Activated B cell treated with CpG ODN at 0.5 μM for 24 hours (primary cell): ENCODE measurements around the gene PTPRK. TPM values are rescaled to one million over a fixed set of nuclear protein-coding genes. Genes with fewer than 3 reads are reported as not detected.

Experiments
- ATAC-seq: fragments of 200-7000 bp; cut with Tn5 transposase; one replicate; pipeline ENCODE4 v1.10.0; 2021; ENCODE audit warnings: low read depth, mild to moderate bottlenecking, moderate library complexity
- CTCF ChIA-PET: fragments of 350-600 bp; sonication (Branson Sonifier 250); formaldehyde crosslinking; loops from one replicate; lab custom pipeline; 2021; ENCODE audit warnings: antibody characterized with exemption; lab: Charles Lee
- POLR2A ChIA-PET: fragments of 350-600 bp; sonication (Branson Sonifier 250); formaldehyde crosslinking; loops from one replicate; lab custom pipeline; 2021; ENCODE audit warnings: antibody characterized with exemption; lab: Charles Lee
- DNase-seq: peaks from one replicate; pipeline ENCODE4 v3.0.0; 2022
- H3K27ac Mint-ChIP-seq: one replicate; pipeline ENCODE4 v1.8.0; 2020; ENCODE audit warnings: mixed read lengths
- H3K27me3 Mint-ChIP-seq: one replicate; pipeline ENCODE4 v1.8.0; 2021; ENCODE audit warnings: mixed read lengths
- H3K36me3 Mint-ChIP-seq: one replicate; pipeline ENCODE4 v1.8.0; 2021; ENCODE audit warnings: low read depth, mixed read lengths
- H3K4me1 Mint-ChIP-seq: one replicate; pipeline ENCODE4 v1.8.0; 2021; ENCODE audit warnings: mixed read lengths
- H3K4me3 Mint-ChIP-seq: one replicate; pipeline ENCODE4 v1.8.0; 2020; ENCODE audit warnings: mild to moderate bottlenecking, mixed read lengths
- H3K9me3 Mint-ChIP-seq: one replicate; pipeline ENCODE4 v1.8.0; 2020; ENCODE audit warnings: mixed read lengths
- intact Hi-C: fragments of 100-400 bp; cut with micrococcal nuclease; formaldehyde crosslinking; loops from one replicate; pipeline ENCODE4 v1.15.1; 2024
- total RNA-seq: library from RNA; stranded (reverse); gene quantifications from 2 replicates; pipeline ENCODE4 v1.2.3, GENCODE V29; 2022
- TF ChIP-seq, protein P1 (sequence below): fragments of 200-600 bp; IDR thresholded peaks from one replicate; pipeline ENCODE4 v1.8.0; 2022; ENCODE audit warnings: antibody characterized with exemption, mild to moderate bottlenecking

The PTPRK gene
- total RNA-seq, 1 donor from 2014 or later, result 14.2 TPM

DNA sequence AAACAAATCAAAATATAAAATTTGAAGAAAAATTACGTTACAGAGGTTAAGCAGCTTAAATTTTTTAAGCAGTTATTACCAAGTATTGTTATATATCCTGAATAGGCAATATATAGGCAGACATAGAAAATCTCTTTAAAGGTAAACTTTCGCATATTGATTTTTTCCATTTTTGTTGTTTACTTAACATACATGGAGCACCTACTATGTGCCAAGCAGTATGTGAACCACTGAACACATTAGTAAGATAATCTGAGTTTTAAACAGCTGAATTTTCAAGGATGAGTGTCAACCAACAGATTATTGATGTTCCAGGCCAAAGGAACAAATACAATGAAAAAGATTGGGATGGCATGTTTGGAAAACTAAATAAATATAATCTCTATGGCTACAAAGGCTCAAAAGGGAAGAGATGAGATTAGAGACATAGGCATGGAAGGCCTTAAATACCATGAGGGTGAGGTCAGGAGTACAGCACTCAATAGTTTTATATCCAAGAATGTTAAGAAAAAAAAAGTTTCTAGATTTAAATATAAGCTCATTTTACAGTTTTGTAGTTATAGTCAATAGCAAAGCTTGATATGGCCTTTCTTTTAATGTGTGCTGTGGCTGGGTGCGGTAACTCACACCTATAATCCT is 277.5 kb downstream of the PTPRK start:
- no peaks in the 10 kb centered on the region for H3K36me3 Mint-ChIP-seq
- ChIA-PET CTCF (no interaction called here), POLR2A (no interaction called here)
- no peaks in the 10 kb centered on the region for H3K27me3 Mint-ChIP-seq
- H3K4me3 Mint-ChIP-seq, result no peak overlapping the region
- H3K9me3 Mint-ChIP-seq, result no peaks in the 10 kb centered on the region
- ATAC-seq (no peak), DNase-seq (no peak)
- H3K4me1 Mint-ChIP-seq, result peaks cover 36% of the 10 kb centered on the region
- intact Hi-C loops, result no loop called here
- TF ChIP-seq, protein P1, sequence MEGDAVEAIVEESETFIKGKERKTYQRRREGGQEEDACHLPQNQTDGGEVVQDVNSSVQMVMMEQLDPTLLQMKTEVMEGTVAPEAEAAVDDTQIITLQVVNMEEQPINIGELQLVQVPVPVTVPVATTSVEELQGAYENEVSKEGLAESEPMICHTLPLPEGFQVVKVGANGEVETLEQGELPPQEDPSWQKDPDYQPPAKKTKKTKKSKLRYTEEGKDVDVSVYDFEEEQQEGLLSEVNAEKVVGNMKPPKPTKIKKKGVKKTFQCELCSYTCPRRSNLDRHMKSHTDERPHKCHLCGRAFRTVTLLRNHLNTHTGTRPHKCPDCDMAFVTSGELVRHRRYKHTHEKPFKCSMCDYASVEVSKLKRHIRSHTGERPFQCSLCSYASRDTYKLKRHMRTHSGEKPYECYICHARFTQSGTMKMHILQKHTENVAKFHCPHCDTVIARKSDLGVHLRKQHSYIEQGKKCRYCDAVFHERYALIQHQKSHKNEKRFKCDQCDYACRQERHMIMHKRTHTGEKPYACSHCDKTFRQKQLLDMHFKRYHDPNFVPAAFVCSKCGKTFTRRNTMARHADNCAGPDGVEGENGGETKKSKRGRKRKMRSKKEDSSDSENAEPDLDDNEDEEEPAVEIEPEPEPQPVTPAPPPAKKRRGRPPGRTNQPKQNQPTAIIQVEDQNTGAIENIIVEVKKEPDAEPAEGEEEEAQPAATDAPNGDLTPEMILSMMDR, result no peak
- no peak overlapping the region for H3K27ac Mint-ChIP-seq

DNA sequence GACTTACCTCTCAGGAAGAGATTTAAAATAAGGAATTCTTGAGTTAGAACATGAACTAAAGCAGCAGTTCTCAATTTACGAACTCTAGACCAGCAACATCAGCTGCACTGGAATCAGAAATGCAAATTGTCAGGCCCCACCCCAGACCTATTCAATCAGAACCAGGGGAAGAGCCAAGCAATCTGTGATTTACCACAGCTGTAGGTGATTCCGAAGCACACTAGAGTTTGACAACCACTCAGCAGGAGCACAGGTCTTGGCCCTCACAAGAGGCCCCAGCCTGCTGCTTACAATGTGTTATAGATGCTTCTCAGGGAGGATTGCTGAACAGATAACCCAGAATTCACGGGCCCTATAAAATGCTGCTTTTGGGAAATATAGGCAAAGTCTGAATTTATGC is 279.2 kb downstream of the PTPRK start:
- H3K36me3 Mint-ChIP-seq, result peaks cover 4% of the 10 kb centered on the region
- ChIA-PET CTCF (no interaction called here), POLR2A (interaction anchor here (1.1 kb wide), 1 partner anchor 10 kb away, joined by 3 read pairs; no protein-coding TSS in a partner anchor)
- ATAC-seq (peak; percentile 85), DNase-seq (no peak)
- TF ChIP-seq, protein P1, result no peak
- H3K27me3 Mint-ChIP-seq, result no peaks in the 10 kb centered on the region
- H3K4me1 Mint-ChIP-seq, result peaks cover 41% of the 10 kb centered on the region
- H3K9me3 Mint-ChIP-seq, result no peaks in the 10 kb centered on the region
- H3K4me3 Mint-ChIP-seq, result peak overlapping the region; percentile 84
- H3K27ac Mint-ChIP-seq, result peak overlapping the region; percentile 94
- intact Hi-C loops, result loop anchor here (2.0 kb wide), 1 partner anchor 18 kb away; no protein-coding TSS in a partner anchor

GRCh38 chr6:128240024-128240428 is 280.4 kb downstream of the PTPRK start:
- ATAC-seq (peak; percentile 66), DNase-seq (no peak)
- ChIA-PET POLR2A (interaction anchor here (0.6 to 1.1 kb wide), 2 partner anchors 9 to 900 kb away, joined by 3 read pairs; no protein-coding TSS in a partner anchor), CTCF (interaction anchor here (1.0 kb wide), 1 partner anchor 88 kb away, joined by 4 read pairs; no protein-coding TSS in a partner anchor)
- Mint-ChIP-seq H3K36me3 (peaks cover 7% of the 10 kb centered on the region), H3K9me3 (no peaks in the 10 kb centered on the region), H3K27me3 (no peaks in the 10 kb centered on the region), H3K4me3 (peak overlapping the region; percentile 84), H3K4me1 (peaks cover 41% of the 10 kb centered on the region), H3K27ac (peak overlapping the region; percentile 94)
- TF ChIP-seq, protein P1, result no peak
- intact Hi-C loops, result loop anchor here (1.0 to 2.0 kb wide), 2 partner anchors 8 to 19 kb away; no protein-coding TSS in a partner anchor

- H3K36me3 Mint-ChIP-seq, result peaks cover 7% of the 10 kb centered on the region
- H3K27ac Mint-ChIP-seq, result peak overlapping the region; percentile 32
- DNase-seq (no peak), ATAC-seq (no peak)
- POLR2A ChIA-PET, result interaction anchor here (0.7 kb wide), 2 partner anchors 23 to 27 kb away, joined by 4 to 15 read pairs; no protein-coding TSS in a partner anchor
- H3K4me3 Mint-ChIP-seq, result peak overlapping the region; percentile 47
- intact Hi-C loops, result no loop called here
- CTCF ChIA-PET, result no interaction called here
- TF ChIP-seq, protein P1, result no peak
- H3K27me3 Mint-ChIP-seq, result no peaks in the 10 kb centered on the region
- no peaks in the 10 kb centered on the region for H3K9me3 Mint-ChIP-seq
- H3K4me1 Mint-ChIP-seq, result peaks cover 41% of the 10 kb centered on the region
Measured at GRCh38 chr6:128239146-128239545, 281.3 kb downstream of the PTPRK start.

GRCh38 chr6:128238225-128238624 is 282.2 kb downstream of the PTPRK start:
- CTCF ChIA-PET, result no interaction called here

More at GRCh38 chr6:128238225-128238624, 282.2 kb downstream of the PTPRK start:
- intact Hi-C loops, result no loop called here
- no peaks in the 10 kb centered on the region for H3K27me3 Mint-ChIP-seq
- no peak for ATAC-seq
- TF ChIP-seq, protein P1, result no peak
- no peak overlapping the region for H3K27ac Mint-ChIP-seq
- H3K9me3 Mint-ChIP-seq, result no peaks in the 10 kb centered on the region
- DNase-seq, result no peak
- H3K36me3 Mint-ChIP-seq, result peaks cover 7% of the 10 kb centered on the region
- peaks cover 41% of the 10 kb centered on the region for H3K4me1 Mint-ChIP-seq
- POLR2A ChIA-PET, result no interaction called here
- H3K4me3 Mint-ChIP-seq, result no peak overlapping the region
